H9 (cell line): ENCODE data around the gene BRDT. TPM values are rescaled to one million over a fixed set of nuclear protein-coding genes. Genes with fewer than 3 reads are reported as not detected.

Experiments used
- DNase-seq: peaks from one replicate; pipeline ENCODE4 v3.0.0-alpha.2; 2017
- H2AFZ ChIP-seq: one replicate; pipeline ENCODE4 v1.6.1; 2013; ENCODE audit warnings: mild to moderate bottlenecking, low read length, control low read depth, moderate library complexity
- H2AK5ac ChIP-seq: 2 replicates; pipeline ENCODE4 v1.6.1; 2013; ENCODE audit warnings: low read length, control low read depth, mixed read lengths; ENCODE audit not compliant: insufficient read length
- H2BK120ac ChIP-seq: one replicate; pipeline ENCODE4 v1.6.1; 2013; ENCODE audit warnings: low read depth, mild to moderate bottlenecking, low read length, control low read depth, inconsistent platforms; ENCODE audit not compliant: poor library complexity, severe bottlenecking
- H2BK12ac ChIP-seq: 2 replicates; pipeline ENCODE4 v1.6.1; 2013; ENCODE audit warnings: low read length, control low read depth, mixed read lengths, low read depth; ENCODE audit not compliant: insufficient read length
- H2BK15ac ChIP-seq: 2 replicates; pipeline ENCODE4 v1.6.1; 2013; ENCODE audit warnings: low read depth, low read length, control low read depth
- H2BK20ac ChIP-seq: one replicate; pipeline ENCODE4 v1.6.1; 2013; ENCODE audit warnings: low read depth, mild to moderate bottlenecking, low read length, control low read depth, inconsistent platforms; ENCODE audit not compliant: poor library complexity, severe bottlenecking
- H2BK5ac ChIP-seq: 2 replicates; pipeline ENCODE4 v1.6.1; 2013; ENCODE audit warnings: low read length, control low read depth, mixed read lengths; ENCODE audit not compliant: insufficient read length
- H3K14ac ChIP-seq: 2 replicates; pipeline ENCODE4 v1.6.1; 2013; ENCODE audit warnings: low read length, control low read depth; ENCODE audit not compliant: insufficient read depth
- H3K18ac ChIP-seq: 2 replicates; pipeline ENCODE4 v1.6.1; 2013; ENCODE audit warnings: low read depth, mild to moderate bottlenecking, mixed read lengths, low read length, control low read depth; ENCODE audit not compliant: insufficient read length
- H3K23ac ChIP-seq: 2 replicates; pipeline ENCODE4 v1.6.1; 2013; ENCODE audit warnings: low read length, control low read depth, mixed read lengths, low read depth; ENCODE audit not compliant: insufficient read length
- H3K23me2 ChIP-seq: 2 replicates; pipeline ENCODE4 v1.6.1; 2013; ENCODE audit warnings: low read depth, mild to moderate bottlenecking, mixed read lengths, low read length, control low read depth; ENCODE audit not compliant: insufficient read length, poor library complexity, severe bottlenecking
- H3K27ac ChIP-seq: 2 replicates; pipeline ENCODE4 v1.5.1; 2013; ENCODE audit warnings: low read length, control low read depth, mixed read lengths, low read depth; ENCODE audit not compliant: insufficient read length
- H3K27me3 ChIP-seq: 2 replicates; pipeline ENCODE4 v1.6.1; 2013; ENCODE audit warnings: low read length, control low read depth, inconsistent platforms; ENCODE audit not compliant: insufficient read depth
- H3K4ac ChIP-seq: 2 replicates; pipeline ENCODE4 v1.6.1; 2013; ENCODE audit warnings: low read depth, mild to moderate bottlenecking, control low read depth, inconsistent platforms, low read length, moderate library complexity
- H3K4me1 ChIP-seq: 2 replicates; pipeline ENCODE4 v1.6.1; 2013; ENCODE audit warnings: low read length, control low read depth, inconsistent platforms; ENCODE audit not compliant: insufficient read depth
- H3K4me2 ChIP-seq: 2 replicates; pipeline ENCODE4 v1.6.1; 2013; ENCODE audit warnings: low read length, control low read depth, mixed read lengths; ENCODE audit not compliant: insufficient read length, insufficient read depth
- H3K56ac ChIP-seq: 2 replicates; pipeline ENCODE4 v1.6.1; 2013; ENCODE audit warnings: low read depth, mild to moderate bottlenecking, mixed read lengths, low read length, control low read depth; ENCODE audit not compliant: insufficient read length
- H3K79me1 ChIP-seq: 2 replicates; pipeline ENCODE4 v1.6.1; 2013; ENCODE audit warnings: low read depth, mild to moderate bottlenecking, moderate library complexity, low read length, control low read depth, inconsistent platforms; ENCODE audit not compliant: insufficient read depth, poor library complexity, severe bottlenecking
- H3K79me2 ChIP-seq: 2 replicates; pipeline ENCODE4 v1.6.1; 2013; ENCODE audit warnings: low read length, control low read depth, inconsistent platforms; ENCODE audit not compliant: insufficient read depth
- H3K9ac ChIP-seq: 2 replicates; pipeline ENCODE4 v1.6.1; 2013; ENCODE audit warnings: low read length, control low read depth, mixed read lengths; ENCODE audit not compliant: insufficient read length; ENCODE audit errors: extremely low read depth
- H3K9me3 ChIP-seq: one replicate; pipeline ENCODE4 v1.6.1; 2013; ENCODE audit warnings: low read depth, low read length, inconsistent platforms; ENCODE audit not compliant: control insufficient read depth
- H3T11ph ChIP-seq: one replicate; pipeline ENCODE4 v1.6.1; 2013; ENCODE audit warnings: mild to moderate bottlenecking, low read length, control low read depth, inconsistent platforms
- H4K20me1 ChIP-seq: one replicate; pipeline ENCODE4 v1.6.1; 2013; ENCODE audit not compliant: control insufficient read depth, insufficient read length, insufficient read depth
- H4K5ac ChIP-seq: 2 replicates; pipeline ENCODE4 v1.6.1; 2013; ENCODE audit warnings: low read depth, mild to moderate bottlenecking, mixed read lengths, low read length, control low read depth; ENCODE audit not compliant: insufficient read length
- H4K8ac ChIP-seq: replicated peaks from 2 replicates; pipeline ENCODE4 v1.6.1; 2013; ENCODE audit warnings: low read length, control low read depth, mixed read lengths, low read depth; ENCODE audit not compliant: insufficient read length
- H4K91ac ChIP-seq: 2 replicates; pipeline ENCODE4 v1.6.1; 2013; ENCODE audit warnings: low read depth, mild to moderate bottlenecking, moderate library complexity, mixed read lengths, low read length, control low read depth; ENCODE audit not compliant: insufficient read length
- H3K27ac Mint-ChIP-seq, 3 experiments: 2 replicates in 2 of 3; 3 replicates in 1 of 3; pipeline ENCODE4 v1.8.0; 2020 to 2021; ENCODE audit warnings: mixed read lengths in 3 of 3, mild to moderate bottlenecking in 1 of 3, moderate library complexity in 1 of 3
- H3K27me3 Mint-ChIP-seq: 2 replicates; pipeline ENCODE4 v1.8.0; 2021; ENCODE audit warnings: low read depth, mild to moderate bottlenecking, moderate library complexity, mixed read lengths
- H3K36me3 Mint-ChIP-seq, 3 experiments: 2 replicates in 2 of 3; 3 replicates in 1 of 3; pipeline ENCODE4 v1.8.0; 2020 to 2021; ENCODE audit warnings: low read depth in 3 of 3, mixed read lengths in 3 of 3; ENCODE audit not compliant: insufficient read depth in 1 of 3
- H3K4me1 Mint-ChIP-seq, 2 experiments: 2 replicates each; pipeline ENCODE4 v1.8.0; 2020; ENCODE audit warnings: mixed read lengths in 2 of 2
- H3K4me3 Mint-ChIP-seq, 2 experiments: 2 replicates in 1 of 2; 3 replicates in 1 of 2; pipeline ENCODE4 v1.8.0; 2020 to 2021; ENCODE audit warnings: mild to moderate bottlenecking in 2 of 2, mixed read lengths in 2 of 2, moderate library complexity in 1 of 2
- H3K9me3 Mint-ChIP-seq, 2 experiments: 2 replicates in 1 of 2; 3 replicates in 1 of 2; pipeline ENCODE4 v1.8.0; 2020; ENCODE audit warnings: mild to moderate bottlenecking in 2 of 2, mixed read lengths in 2 of 2, moderate library complexity in 1 of 2
- CTCF ChIP-seq: fragments of 200-600 bp; sonication (generic); conservative IDR thresholded peaks from 3 replicates; pipeline ENCODE4 v1.8.0; 2021; ENCODE audit warnings: antibody characterized with exemption, mild to moderate bottlenecking
- WGBS: extraction: QIAGEN DNeasy Blood & Tissue Kit; methylation state at CpG from one replicate; pipeline ENCODE4 v1.1.7; 2013; ENCODE audit warnings: missing lambda C conversion rate, low lambda C conversion rate, mixed read lengths; ENCODE audit not compliant: insufficient read length; ENCODE audit errors: extremely low coverage; 5-methylcytosine and 5-hydroxymethylcytosine counted together
- total RNA-seq: library from RNA; stranded (reverse); gene quantifications from 2 replicates; pipeline ENCODE4 v1.2.1, GENCODE V29; 2021

Gene BRDT
- total RNA-seq, 1 experiment from 2014 or later: 0.15 TPM

GRCh38 chr1:91958926-91959325 lies 9.7 kb downstream of the BRDT start:
- Histone ChIP-seq H3K9ac (no peak overlapping the region), H2BK120ac (no peak overlapping the region), H3K56ac (no peak overlapping the region), H4K5ac (no peak overlapping the region), H3K4me2 (no peak overlapping the region), H2AK5ac (no peak overlapping the region), H2BK5ac (no peak overlapping the region), H3K23ac (no peak overlapping the region), H3K18ac (no peak overlapping the region), H3K79me2 (no peaks in the 10 kb centered on the region), H2AFZ (no peak overlapping the region), H4K91ac (no peak overlapping the region), H3K27ac (no peak overlapping the region), H3K9me3 (no peaks in the 10 kb centered on the region), H4K20me1 (no peaks in the 10 kb centered on the region), H2BK20ac (no peak overlapping the region), H3K14ac (no peak overlapping the region), H3K79me1 (no peaks in the 10 kb centered on the region), H2BK12ac (no peak overlapping the region), H3K4me1 (no peaks in the 10 kb centered on the region), H3K23me2 (no peaks in the 10 kb centered on the region), H2BK15ac (no peak overlapping the region), H4K8ac (no peak overlapping the region), H3K4ac (no peak overlapping the region), H3T11ph (no peak overlapping the region), H3K27me3 (no peaks in the 10 kb centered on the region)
- Mint-ChIP-seq H3K4me3 (no peak overlapping the region), H3K27ac (no peak overlapping the region), H3K27me3 (no peaks in the 10 kb centered on the region), H3K36me3 (no peaks in the 10 kb centered on the region), H3K4me1 (no peaks in the 10 kb centered on the region), H3K9me3 (no peaks in the 10 kb centered on the region)
- DNase-seq: no peak
- no CpG with 5 or more reads among the region's 5 CpGs for WGBS
- no peak for TF ChIP-seq CTCF
